Amygdala (tissue), 56 donors: ENCODE data around the gene ZNF687.

Experiments
- DNase-seq, 56 donors: peaks; one replicate each; lab custom pipeline; 2025; lab: John Stamatoyannopoulos, UW

Gene ZNF687, protein sequence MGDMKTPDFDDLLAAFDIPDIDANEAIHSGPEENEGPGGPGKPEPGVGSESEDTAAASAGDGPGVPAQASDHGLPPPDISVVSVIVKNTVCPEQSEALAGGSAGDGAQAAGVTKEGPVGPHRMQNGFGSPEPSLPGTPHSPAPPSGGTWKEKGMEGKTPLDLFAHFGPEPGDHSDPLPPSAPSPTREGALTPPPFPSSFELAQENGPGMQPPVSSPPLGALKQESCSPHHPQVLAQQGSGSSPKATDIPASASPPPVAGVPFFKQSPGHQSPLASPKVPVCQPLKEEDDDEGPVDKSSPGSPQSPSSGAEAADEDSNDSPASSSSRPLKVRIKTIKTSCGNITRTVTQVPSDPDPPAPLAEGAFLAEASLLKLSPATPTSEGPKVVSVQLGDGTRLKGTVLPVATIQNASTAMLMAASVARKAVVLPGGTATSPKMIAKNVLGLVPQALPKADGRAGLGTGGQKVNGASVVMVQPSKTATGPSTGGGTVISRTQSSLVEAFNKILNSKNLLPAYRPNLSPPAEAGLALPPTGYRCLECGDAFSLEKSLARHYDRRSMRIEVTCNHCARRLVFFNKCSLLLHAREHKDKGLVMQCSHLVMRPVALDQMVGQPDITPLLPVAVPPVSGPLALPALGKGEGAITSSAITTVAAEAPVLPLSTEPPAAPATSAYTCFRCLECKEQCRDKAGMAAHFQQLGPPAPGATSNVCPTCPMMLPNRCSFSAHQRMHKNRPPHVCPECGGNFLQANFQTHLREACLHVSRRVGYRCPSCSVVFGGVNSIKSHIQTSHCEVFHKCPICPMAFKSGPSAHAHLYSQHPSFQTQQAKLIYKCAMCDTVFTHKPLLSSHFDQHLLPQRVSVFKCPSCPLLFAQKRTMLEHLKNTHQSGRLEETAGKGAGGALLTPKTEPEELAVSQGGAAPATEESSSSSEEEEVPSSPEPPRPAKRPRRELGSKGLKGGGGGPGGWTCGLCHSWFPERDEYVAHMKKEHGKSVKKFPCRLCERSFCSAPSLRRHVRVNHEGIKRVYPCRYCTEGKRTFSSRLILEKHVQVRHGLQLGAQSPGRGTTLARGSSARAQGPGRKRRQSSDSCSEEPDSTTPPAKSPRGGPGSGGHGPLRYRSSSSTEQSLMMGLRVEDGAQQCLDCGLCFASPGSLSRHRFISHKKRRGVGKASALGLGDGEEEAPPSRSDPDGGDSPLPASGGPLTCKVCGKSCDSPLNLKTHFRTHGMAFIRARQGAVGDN

DNA sequence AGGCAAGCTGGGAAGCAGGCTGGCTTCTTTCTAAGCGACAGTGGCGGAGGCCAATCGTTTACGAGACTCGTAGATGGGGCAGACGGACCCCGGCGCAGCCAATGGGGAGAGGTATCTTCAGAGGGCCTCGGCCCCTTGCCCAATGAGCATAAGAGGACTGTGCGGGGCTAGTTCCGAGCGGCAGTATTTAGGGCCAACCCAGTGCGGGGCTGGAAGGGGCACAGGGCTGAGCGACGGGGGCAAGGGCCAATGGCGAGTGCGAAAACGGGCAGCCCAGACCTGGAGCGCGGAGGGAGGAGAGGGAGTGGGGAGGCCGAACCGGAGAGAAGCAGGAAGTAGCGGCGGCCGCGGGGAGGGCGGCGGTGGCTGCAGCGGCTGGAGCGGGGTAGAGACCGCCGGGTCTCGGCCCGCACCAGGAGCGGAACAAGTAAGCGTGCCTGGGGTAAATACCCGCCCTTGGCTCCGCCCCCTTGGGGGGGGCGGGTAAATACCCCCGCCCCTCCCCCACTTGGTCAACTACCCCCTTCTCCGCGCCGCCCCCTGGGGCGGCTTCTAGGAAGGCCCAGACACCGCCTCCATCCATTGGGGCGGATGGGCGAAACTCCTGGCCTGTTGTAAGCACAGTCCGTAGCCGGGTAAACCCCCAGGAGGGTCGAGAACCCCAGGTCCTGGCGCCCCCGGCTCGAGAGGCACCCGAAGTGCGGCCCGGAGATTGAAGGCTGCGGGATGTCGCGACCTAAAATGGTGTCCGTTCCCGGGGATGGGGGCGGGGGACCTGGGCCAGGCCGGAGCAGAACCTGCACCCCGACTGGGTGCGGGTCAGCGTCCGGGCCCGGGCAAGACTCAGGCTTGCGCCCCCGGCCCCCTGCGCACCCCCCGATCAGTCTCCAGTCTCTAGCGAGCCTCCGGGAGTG, at the start of gene ZNF687:
TSS of gene ZNF687 (plus strand) at position 331 of the 914 bp plus-strand sequence. CDS start 3,993 bp downstream, outside the sequence.
- DNase-seq: peak; percentile 91 to 100 (median 100)

DNA sequence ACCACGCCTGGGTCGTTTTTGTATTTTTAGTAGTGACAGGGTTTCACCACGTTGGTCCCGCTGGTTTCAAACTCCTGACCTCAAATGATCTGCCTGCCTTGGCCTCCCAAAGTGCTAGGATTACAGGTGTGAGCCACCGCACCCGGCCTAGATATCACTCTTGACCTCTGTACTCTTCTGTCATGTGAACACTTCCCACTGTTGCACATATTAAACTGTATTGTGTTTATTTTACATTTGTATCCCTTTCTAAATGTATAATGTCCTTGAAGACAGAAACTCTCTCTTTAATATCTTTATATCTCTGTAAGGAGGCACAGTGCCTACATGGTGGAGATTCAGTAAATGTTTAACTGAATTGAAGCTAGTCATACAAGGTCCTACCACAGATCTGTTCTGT, 46.9 kb upstream of the ZNF687 start:
- no peak for DNase-seq

DNA sequence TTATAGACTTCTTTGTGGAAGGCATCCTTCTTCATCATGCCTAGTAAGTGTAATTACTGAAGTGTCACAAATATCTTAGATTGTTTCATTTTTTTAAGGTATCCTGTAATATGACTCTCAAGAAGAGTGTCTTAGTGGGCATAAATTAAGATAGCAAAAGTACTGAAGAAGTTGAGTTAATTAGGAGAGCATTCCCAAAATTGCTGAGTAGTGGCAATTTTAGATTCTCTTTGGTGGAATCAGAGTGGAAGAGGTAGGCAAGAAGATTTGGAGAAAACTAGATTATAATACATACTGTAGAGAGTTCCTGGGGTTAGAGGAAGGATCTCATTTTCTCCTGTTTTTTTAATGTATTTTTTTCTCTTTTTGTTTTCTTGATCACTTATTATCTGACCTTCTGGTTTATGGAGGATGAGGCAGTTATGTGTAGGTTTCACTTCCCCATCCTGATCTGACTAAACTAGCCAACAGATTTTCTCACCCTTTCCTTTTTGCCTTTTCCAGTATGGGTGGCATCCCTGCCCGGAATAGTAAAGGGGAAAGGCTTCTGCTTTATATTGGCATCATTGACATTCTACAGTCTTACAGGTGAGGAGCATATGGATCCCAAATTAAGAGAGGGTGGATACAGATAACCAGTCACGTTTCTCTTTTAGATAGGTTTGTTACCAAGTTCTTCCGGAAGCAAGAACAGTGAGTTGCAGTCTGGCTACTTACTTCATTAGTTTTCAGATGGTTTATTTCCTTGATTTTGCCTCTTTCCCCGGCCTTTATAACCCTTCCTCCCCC, 44.2 kb upstream of the ZNF687 start:
- DNase-seq: peak in 1 of 56 donors; percentile 13

DNA sequence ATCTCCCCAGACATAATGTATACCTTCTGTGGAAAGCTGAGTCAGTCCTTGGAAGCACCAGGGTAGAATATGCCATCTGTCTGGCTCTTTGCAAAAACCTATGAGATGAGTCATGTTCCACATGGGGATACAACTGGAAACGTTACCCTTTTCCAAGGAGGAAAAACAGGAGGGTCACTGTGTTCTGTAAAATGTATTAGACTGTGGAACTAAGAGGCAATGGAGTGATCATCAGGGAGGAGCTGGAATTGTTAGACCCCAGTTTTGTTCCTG, 43.7 kb upstream of the ZNF687 start:
- peak in 3 of 56 donors; percentile 1 to 8 (median 1) for DNase-seq

DNA sequence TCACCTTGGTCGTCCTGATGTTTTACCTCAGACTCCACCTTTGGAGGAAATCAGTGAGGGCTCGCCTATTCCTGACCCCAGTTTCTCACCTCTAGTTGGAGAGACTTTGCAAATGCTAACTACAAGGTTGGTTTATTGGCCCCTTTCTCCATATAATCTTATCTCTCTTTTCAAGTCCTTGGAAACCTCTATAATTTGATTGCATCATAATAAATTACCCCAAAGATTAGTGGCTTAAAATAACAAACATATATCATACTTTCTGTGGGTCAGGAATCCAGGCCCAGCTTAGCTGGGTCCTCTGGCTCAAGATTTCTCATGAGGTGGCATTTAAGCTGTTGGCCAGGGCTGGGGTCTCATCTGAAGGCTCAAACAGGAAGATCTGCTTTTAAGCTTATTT, 39.7 kb upstream of the ZNF687 start:
- no peak for DNase-seq

DNA sequence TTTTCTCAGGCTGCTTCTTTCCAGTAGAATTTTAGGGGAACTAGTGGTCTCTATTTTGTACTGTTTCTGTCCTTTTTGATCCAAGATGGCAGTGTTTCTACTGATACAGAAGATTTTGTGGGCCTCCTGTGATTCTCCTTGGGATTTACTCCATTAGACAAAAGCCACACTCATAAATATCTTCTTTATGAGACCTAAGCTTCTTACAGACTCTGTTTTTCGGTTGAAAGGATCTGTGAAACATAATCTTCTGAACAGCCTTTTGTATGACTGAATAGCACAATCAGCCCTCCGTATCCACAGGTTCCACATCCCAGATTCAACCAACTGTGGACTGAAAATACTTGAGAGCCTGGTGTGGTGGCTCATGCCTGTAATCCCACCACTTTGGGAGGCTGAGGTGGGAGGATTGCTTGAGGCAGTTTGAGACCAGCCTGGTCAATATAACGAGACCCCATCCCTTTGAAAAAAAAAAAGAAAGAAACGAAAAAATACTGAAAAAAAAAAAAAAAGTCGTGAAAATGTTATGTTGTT, 38.3 kb upstream of the ZNF687 start:
- DNase-seq: no peak

DNA sequence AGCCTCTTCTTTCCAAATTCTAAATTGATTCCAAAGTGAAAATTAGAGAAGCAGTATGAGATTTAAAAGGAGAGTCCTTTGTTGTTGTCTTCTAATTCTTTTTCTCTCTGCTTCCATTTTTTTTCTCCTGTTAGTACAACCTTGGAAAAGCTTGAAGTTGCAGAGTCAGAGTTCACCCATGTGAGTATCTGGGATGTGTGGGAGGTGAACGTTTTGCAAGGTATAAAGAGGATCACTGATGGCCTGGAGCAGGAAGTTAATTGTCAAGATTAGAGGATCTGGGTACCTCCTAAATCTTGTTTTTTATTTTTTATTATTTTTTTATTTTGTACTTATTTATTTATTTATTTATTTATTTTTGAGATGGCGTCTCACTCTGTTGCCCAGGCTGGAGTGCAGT, 35.3 kb upstream of the ZNF687 start:
- DNase-seq: no peak

DNA sequence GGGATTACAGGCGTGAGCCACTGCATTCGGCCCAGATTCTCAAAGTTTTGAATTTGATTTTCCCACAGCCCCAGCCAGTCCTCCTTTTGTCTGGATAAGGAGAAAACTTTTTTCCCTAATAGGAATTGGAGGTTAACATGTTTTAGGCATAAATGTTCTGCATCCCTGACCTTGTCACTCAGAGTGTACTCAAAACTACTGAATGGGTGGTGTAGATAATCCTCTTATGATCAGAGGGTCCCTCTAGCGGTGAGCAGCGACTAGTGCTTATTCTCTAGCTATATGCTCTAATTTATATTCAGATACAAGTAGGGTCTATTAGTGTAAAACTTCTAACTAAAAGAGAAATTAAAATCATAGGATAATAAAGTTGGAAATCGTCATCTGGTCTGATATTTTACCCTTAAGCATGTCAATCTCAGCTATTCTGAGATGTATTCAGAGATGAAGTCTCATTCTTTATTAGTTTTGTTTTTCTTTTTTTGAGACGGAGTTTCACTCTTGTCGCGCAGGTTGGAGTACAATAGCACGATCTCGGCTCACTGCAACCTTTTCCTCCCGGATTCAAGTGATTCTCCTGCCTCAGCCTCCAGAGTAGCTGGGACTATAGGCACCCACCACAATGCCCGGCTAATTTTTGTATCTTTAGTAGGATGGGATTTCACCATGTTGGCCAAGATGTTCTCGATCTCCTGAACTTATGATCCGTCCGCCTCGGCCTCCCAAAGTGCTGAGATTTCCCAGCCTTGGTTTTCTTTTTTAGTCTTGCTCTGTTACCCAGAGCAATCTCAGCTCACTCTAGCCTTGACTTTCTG, 30.2 kb upstream of the ZNF687 start:
- DNase-seq: peak in 33 of 56 donors; percentile 1 to 84 (median 34)

DNA sequence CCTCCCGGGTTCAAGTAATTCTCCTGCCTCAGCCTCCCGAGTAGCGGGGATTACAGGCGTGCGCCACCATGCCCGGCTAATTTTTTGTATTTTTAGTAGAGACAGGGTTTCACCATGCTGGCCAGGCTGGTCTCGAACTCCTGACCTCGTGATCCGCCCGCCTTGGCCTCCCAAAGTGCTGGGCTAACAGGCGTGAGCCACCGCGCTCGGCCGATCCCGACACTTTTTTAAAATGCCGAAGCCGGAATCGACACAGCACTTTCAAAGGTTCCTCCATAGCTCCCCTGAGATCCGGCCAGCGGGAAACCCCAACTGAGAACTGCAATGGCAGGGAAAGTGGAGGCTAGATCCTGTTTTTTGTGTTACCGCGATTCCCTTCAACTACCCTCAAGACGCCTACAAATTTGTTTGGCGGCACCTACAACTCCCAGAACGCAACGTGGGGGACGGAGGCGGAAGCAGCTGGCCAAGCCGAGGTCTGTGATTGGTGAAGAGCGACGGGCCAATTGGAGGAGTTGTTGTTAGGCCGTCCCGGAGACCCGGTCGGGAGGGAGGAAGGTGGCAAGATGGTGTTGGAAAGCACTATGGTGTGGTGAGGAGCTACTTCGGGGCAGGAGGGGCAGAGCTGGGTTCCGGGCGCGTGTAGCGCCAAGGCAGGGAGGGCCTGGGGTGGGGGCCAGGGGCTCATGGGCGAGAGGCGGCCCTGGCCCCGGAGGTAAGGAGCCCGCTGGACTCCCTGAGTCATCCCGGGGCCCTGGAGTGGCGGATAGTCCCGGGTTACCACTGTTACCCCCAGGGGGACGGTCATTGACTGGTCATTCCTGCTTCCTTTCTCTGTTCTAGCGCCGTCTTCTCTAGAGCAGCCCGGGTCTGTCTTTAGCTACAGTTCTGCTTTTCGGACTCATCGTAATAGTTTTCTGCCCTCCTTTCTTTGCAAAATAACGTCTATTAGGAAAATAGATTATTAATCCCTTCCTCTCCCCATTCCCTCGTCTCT, 27.6 kb upstream of the ZNF687 start, which contains the start of gene PSMD4:
TSS of gene PSMD4 (plus strand) at position 518 of the 997 bp plus-strand sequence. CDS start at position 567, 49 bp downstream.
- peak; percentile 52 to 96 (median 89) for DNase-seq

DNA sequence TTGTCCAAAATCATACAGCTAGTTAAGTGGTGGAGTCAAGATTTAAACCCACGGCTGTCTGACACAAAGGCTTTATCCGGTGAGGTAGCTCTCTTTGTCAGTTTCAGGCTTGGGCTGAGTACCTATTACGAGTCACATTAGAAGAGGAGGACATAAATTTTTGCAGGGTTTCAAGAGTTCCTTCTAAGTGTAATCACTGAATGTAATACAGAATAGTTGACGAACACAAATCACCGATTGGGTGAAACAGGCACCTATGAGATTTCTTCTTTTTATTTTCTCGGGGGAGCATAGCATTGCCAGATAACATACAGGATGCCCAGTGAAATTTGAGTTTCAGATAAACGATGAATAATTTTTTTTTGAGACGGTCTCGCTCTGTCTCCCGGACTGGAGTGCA, 26.7 kb upstream of the ZNF687 start:
- no peak for DNase-seq

DNA sequence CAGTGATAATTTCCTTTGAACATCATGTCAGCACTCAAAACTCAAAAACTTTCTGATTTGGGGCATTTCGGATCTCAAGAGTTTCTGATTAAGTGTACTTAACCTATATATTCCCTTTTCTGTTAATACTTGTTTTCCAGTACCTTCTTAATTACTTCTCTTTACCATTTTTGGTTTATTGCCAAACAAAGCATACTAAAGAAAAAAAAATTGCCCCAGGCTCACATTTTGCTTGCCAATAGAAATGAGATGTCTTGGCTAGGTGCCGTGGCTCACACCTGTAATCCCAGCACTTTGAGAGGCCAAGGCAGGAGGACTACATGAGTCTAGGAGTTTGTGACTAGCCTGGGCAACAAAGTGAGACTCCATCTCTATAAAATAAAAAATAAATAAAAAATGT, 22.7 kb upstream of the ZNF687 start:
- no peak for DNase-seq

DNA sequence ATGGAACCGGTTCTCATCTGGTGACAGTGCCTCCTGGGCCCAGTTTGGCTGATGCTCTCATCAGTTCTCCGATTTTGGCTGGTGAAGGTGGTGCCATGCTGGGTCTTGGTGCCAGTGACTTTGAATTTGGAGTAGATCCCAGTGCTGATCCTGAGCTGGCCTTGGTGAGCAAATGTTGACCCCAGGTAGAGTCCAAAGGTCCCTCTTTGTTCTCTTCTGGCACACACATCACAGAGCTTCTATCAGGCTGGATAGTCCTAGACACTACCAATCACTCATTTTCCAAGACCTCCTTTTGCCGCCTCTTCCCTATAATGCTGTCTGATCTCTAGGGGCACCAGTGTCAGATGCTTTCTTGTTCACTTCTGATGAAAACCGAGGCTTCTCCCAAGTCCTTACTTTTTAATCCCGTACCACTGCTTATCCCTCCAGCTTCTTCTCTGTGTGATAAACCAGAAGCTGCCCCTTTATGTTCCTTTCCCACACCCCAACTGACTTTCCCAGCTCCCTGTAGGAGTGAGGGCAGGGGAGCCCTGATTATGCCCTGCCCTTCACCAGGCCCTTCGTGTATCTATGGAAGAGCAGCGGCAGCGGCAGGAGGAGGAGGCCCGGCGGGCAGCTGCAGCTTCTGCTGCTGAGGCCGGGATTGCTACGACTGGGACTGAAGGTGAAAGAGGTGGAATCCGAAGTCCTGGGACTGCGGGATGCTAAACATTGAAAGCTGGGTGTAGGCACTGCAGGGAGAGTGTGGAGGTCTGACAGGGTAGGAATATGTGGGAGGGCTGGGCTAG, 16.5 kb upstream of the ZNF687 start:
- DNase-seq: no peak

DNA sequence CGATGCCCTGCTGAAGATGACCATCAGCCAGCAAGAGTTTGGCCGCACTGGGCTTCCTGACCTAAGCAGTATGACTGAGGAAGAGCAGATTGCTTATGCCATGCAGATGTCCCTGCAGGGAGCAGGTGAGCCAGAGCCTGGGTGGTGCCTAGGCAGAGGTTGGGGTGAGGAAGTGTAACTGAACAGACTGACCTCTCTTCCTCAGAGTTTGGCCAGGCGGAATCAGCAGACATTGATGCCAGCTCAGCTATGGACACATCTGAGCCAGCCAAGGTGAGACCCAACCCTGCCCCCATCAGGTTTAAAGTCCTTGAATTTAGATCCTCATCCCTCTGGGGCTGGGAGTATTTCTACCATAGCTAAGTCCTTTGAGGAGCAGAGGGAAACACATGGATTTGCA, 15.8 kb upstream of the ZNF687 start:
- no peak for DNase-seq

DNA sequence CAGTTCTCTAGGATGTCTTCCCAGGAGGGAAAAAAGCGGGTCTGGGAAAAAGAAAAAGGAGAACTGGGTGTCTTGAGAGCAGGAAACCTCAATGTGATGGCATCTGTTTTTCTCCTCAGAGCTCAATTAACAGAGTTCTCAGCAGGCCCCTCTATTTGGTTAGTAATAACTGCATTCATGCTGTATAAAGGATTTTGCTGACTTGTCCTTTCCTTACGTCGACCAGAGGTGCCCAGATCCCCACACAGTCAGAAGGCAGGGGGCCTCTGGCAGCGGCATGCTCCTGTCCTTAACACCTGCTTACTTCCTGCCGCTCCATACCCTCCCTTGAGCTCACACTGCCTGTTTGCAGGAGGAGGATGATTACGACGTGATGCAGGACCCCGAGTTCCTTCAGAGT, 15.3 kb upstream of the ZNF687 start:
- no peak for DNase-seq

DNA sequence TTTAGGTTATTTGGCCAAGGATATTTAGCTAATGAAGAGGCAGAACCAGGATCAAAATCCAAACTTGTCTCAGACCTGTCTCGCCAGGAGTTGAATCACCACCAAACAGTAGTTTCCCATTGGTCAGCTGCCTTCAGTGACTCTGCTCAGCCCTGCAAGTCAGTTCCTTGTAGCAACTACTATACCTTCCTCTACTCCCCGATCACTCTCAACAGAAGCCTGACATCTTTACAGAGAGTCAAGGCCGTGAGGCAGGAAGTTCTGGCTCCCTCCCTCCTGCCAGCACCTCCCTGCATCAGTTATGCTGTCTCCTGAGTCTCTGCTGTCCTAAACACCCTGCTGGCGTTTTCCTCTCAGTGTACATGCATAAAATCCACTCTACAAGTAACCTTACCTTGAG, 14.3 kb upstream of the ZNF687 start:
- DNase-seq: no peak
